Measurements from ENCODE around the gene PARD3B. TPM values are rescaled to one million over a fixed set of nuclear protein-coding genes. Genes with fewer than 3 reads are reported as not detected.

The PARD3B gene
- total and polyA plus RNA-seq, 2 of the 8 experiments (the other 6 are each of a cell fraction or from before 2014, with no cell fraction given) = 1.2 to 5.7 TPM

DNA sequence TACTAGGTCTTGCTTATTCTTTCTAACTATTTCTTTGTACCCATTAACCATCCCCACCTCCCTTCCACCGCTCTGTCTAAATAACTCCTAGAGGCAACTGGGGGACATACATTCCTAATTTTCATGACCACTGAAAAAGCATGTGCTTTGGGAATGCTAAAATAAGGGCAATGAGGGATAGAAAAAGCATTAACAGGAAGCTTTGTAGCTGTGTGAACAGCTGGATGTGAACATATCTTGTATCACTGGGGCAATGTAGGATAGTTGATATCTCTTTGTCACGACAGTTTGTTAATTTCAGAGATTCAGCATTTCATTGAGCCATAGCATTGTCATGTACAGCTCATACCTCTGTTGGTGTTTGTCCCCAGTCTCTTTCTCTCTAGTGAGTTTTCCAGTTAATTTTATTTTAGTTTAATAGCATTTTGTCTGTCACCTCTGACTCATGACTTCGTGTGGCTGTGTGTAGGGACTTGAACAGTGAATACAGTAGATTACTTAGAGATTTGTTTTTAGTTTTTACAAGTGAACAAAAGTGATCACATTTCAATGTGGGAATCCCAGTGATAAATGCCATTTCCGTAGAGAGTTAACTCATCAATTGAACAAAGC is 906.7 kb downstream of the PARD3B start:
- no peak for FAIRE-seq
- Histone ChIP-seq H3K9ac (replicated peaks in 1 of 4; ENCODE audit: extremely low read depth in 1 of 4, low read depth in 3 of 4, low read length in 3 of 4) (no peak overlapping the region), H4K20me1 (replicated peaks in 1 of 2; ENCODE audit: control insufficient read depth in 1 of 2, insufficient read depth in 2 of 2, low read length in 2 of 2) (no peaks in the 10 kb centered on the region), H3K56ac (replicated peaks; ENCODE audit: insufficient read length, low read depth, low read length) (no peak overlapping the region), H3K27ac (ENCODE audit: low read depth, low read length) (no peak overlapping the region), H3K4ac (replicated peaks; ENCODE audit: insufficient read length, low read depth, low read length) (no peak overlapping the region), H2AFZ (ENCODE audit: low read length) (no peak overlapping the region), H4K8ac (ENCODE audit: extremely low read depth, insufficient read depth, low read length) (no peak overlapping the region), H3K23me2 (ENCODE audit: low read depth, low read length) (no peaks in the 10 kb centered on the region), H4K5ac (ENCODE audit: insufficient read length, low read depth, low read length) (no peak overlapping the region), H3K4me2 (ENCODE audit: insufficient read depth in 1 of 2, low read depth in 2 of 2, low read length in 2 of 2) (no peak overlapping the region), H2BK5ac (ENCODE audit: low read depth, low read length) (no peak overlapping the region), H2BK12ac (ENCODE audit: low read depth, low read length) (no peak overlapping the region), H3K79me1 (ENCODE audit: low read depth, low read length) (no peaks in the 10 kb centered on the region), H3K23ac (ENCODE audit: insufficient read length) (no peak overlapping the region), H3K14ac (ENCODE audit: insufficient read length) (no peak overlapping the region), H3K79me2 (ENCODE audit: control insufficient read depth in 1 of 2, insufficient read depth in 2 of 2, low read length in 2 of 2) (no peaks in the 10 kb centered on the region), H2AK5ac (ENCODE audit: low read depth, low read length) (no peak overlapping the region), H2BK15ac (ENCODE audit: low read length) (no peak overlapping the region), H4K91ac (replicated peaks; ENCODE audit: insufficient read length, low read length) (no peak overlapping the region), H3K27me3 (replicated peaks in 1 of 4; ENCODE audit: control insufficient read depth in 3 of 4, extremely low read depth in 1 of 4, insufficient read depth in 3 of 4, low read length in 3 of 4) (no peaks in the 10 kb centered on the region), H3K9me3 (ENCODE audit: insufficient read depth in 2 of 2, low read depth in 1 of 2, low read length in 1 of 2) (no peaks in the 10 kb centered on the region), H3K4me1 (replicated peaks in 1 of 4; ENCODE audit: control insufficient read depth in 3 of 4, insufficient read depth in 4 of 4, low read length in 3 of 4) (0 out of 7 replicates have a peak, but pooled peaks cover 0 to 4% (median 0%) of the 10 kb centered on the region in 4 experiments), H2BK120ac (replicated peaks; ENCODE audit: low read depth, low read length) (no peak overlapping the region), H3K4me3 (ENCODE audit: extremely low read depth in 1 of 4, insufficient read depth in 2 of 4, low read depth in 3 of 4, low read length in 4 of 4) (no peak overlapping the region), H3K18ac (ENCODE audit: extremely low read depth, low read length) (no peak overlapping the region), H2BK20ac (ENCODE audit: low read length) (no peak overlapping the region), H3K36me3 (ENCODE audit: control insufficient read depth in 2 of 4, insufficient read depth in 4 of 4, low read length in 3 of 4) (no peaks in the 10 kb centered on the region)
- ChIA-PET POLR2A (ENCODE audit: partially characterized antibody) (no interaction called here), CTCF (ENCODE audit: partially characterized antibody) (interaction anchor here (0.8 kb wide), 1 partner anchor 401 kb away, joined by 3 read pairs; no protein-coding TSS in a partner anchor)
- no peak for DNase-seq (ENCODE audit: low read depth in 1 of 2, low spot score in 2 of 2)
- WGBS, 2 experiments (ENCODE audit: extremely low coverage in 1 of 2, insufficient coverage in 1 of 2, insufficient read length in 1 of 2, insufficient replicate concordance in 2 of 2, low coverage in 1 of 2, low lambda C conversion rate in 2 of 2, missing lambda C conversion rate in 1 of 2) = 80% methylated on average over 4 of the region's 4 CpGs; no CpG with 5 or more reads in 1 of the 2 experiments
- TF ChIP-seq GTF2F1 (IDR thresholded peaks at IDR 0.05; ENCODE audit: borderline replicate concordance, low read depth, low read length) (no peak), HDAC6 (IDR thresholded peaks at IDR 0.05; ENCODE audit: low read depth, low read length) (no peak), ASH2L (IDR thresholded peaks at IDR 0.05; ENCODE audit: low read length) (no peak), RAD21 (IDR thresholded peaks at IDR 0.05 in 1 of 2, conservative IDR thresholded peaks at IDR 0.05 in 1 of 2; ENCODE audit: low read depth in 2 of 2, low read length in 2 of 2) (no peak), RNF2 (IDR thresholded peaks at IDR 0.05; ENCODE audit: borderline replicate concordance, low read depth, low read length, missing control alignments, poor library complexity, severe bottlenecking) (no peak), POU5F1 (IDR thresholded peaks at IDR 0.05; ENCODE audit: low read depth, low read length) (no peak), CHD1 (IDR thresholded peaks at IDR 0.05; ENCODE audit: low read depth, low read length) (no peak), SIX5 (IDR thresholded peaks at IDR 0.05; ENCODE audit: low read depth, low read length) (no peak), TAF7 (optimal IDR thresholded peaks at IDR 0.05; ENCODE audit: borderline replicate concordance, low read depth, low read length) (no peak), BACH1 (IDR thresholded peaks at IDR 0.05; ENCODE audit: low read length) (no peak)
- TF ChIP-seq, protein P1, sequence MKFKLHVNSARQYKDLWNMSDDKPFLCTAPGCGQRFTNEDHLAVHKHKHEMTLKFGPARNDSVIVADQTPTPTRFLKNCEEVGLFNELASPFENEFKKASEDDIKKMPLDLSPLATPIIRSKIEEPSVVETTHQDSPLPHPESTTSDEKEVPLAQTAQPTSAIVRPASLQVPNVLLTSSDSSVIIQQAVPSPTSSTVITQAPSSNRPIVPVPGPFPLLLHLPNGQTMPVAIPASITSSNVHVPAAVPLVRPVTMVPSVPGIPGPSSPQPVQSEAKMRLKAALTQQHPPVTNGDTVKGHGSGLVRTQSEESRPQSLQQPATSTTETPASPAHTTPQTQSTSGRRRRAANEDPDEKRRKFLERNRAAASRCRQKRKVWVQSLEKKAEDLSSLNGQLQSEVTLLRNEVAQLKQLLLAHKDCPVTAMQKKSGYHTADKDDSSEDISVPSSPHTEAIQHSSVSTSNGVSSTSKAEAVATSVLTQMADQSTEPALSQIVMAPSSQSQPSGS (IDR thresholded peaks at IDR 0.05; ENCODE audit: low read length) = no peak

Measured in H1 (cell line).